Testis (tissue), 2 donors: ENCODE measurements around the gene TAF11.

Experiments used
- CTCF ChIP-seq, 3 experiments: fragments of 450-650 bp in 2 of 3; fragments of 200-600 bp in 1 of 3; sonication (generic) in 1 of 3; IDR thresholded peaks; one replicate each; pipeline ENCODE4 v1.5.1; 2016 to 2019; ENCODE audit warnings: antibody characterized with exemption in 3 of 3, mild to moderate bottlenecking in 2 of 3, moderate library complexity in 1 of 3
- POLR2A ChIP-seq: fragments of 450-650 bp; IDR thresholded peaks from one replicate; pipeline ENCODE4 v1.6.1; 2017; ENCODE audit warnings: antibody characterized with exemption, mild to moderate bottlenecking, moderate library complexity

DNA sequence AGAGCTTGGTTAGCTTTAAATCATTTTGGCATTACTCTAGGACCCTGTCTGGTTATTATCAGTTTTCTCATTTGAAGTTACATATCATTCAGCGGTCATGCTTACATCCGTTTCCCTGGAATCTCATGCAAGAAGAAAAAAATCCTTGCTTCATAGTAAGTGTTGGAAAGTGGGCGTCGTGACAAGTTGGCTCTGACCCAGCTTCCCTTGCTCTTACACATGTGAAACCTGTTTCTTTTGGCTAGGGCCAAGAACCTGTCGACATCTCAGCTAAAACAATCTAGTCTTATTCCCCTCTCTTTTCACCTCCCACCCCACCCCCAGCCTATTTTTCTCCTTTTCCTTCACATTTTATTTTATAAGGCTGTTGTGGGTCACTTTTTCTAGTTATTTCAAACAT lies 46.7 kb upstream of the TAF11 start:
- TF ChIP-seq POLR2A = no peak
- TF ChIP-seq CTCF (IDR thresholded peaks at IDR 0.05) = no peak
